Measurements from ENCODE around the gene LRRC1. TPM values are rescaled to one million over a fixed set of nuclear protein-coding genes. Genes with fewer than 3 reads are reported as not detected.

The LRRC1 gene
- total RNA-seq, 1 experiment from 2014 or later, result 0.96 TPM

GRCh38 chr6:53961679-53962370, 167.0 kb downstream of the LRRC1 start:
- peak; percentile 59 for DNase-seq (ENCODE audit: low read depth)

GRCh38 chr6:53962646-53963045, 167.8 kb downstream of the LRRC1 start:
- no peak for DNase-seq (ENCODE audit: low read depth)

GRCh38 chr6:53967415-53967814, 172.6 kb downstream of the LRRC1 start:
- DNase-seq (ENCODE audit: low read depth), result no peak

Other genes with a start within 250 kb of the LRRC1 start
- gene GCLC, start 249.9 kb upstream of the LRRC1 start, total RNA-seq (2014; rRNA removed; shearing (Covaris generic)), result 8.2 and 9.4 TPM in 2 replicates
- gene KLHL31, start 129.2 kb upstream of the LRRC1 start, total RNA-seq (2014; rRNA removed; shearing (Covaris generic)), result not detected in 2 replicates

Data from RPMI7951 (cell line).